Colonic mucosa (tissue), 4 donors: ENCODE data around the gene PHF12. TPM values are rescaled to one million over a fixed set of nuclear protein-coding genes. Genes with fewer than 3 reads are reported as not detected.

ENCODE experiments used
- DNase-seq: peaks from one replicate; pipeline ENCODE4 v3.0.0-alpha.2; 2020
- H3K27ac ChIP-seq: fragments of 200-600 bp; one replicate; pipeline ENCODE4 v1.8.0; 2021
- H3K27me3 ChIP-seq: fragments of 200-600 bp; one replicate; pipeline ENCODE4 v1.8.0; 2021
- H3K36me3 ChIP-seq: fragments of 200-600 bp; one replicate; pipeline ENCODE4 v1.8.0; 2021
- H3K4me1 ChIP-seq: fragments of 200-600 bp; one replicate; pipeline ENCODE4 v1.8.0; 2021; ENCODE audit warnings: mild to moderate bottlenecking
- H3K4me3 ChIP-seq: fragments of 200-600 bp; one replicate; pipeline ENCODE4 v1.8.0; 2021
- H3K9ac ChIP-seq, 2 donors: one replicate each; pipeline ENCODE4 v1.7.0; 2013; ENCODE audit warnings: control low read depth in 2 of 2, low read depth in 2 of 2, low read length in 2 of 2
- H3K9me3 ChIP-seq: fragments of 200-600 bp; one replicate; pipeline ENCODE4 v1.8.0; 2021
- CTCF ChIP-seq: fragments of 200-600 bp; IDR thresholded peaks from one replicate; pipeline ENCODE4 v1.8.0; 2022; ENCODE audit warnings: antibody characterized with exemption, mild to moderate bottlenecking
- intact Hi-C: fragments of 100-400 bp; cut with DNase I; formaldehyde crosslinking; loops from one replicate; pipeline ENCODE4 v1.14.1; 2022
- total RNA-seq, 2 donors: library from RNA; stranded (reverse); fragmentation: NEBNext Ultra II Directional in 1 of 2; extraction: Animal tissue kit (Norgen Biotek cat#: 25700) in 1 of 2; gene quantifications; one replicate each; pipeline ENCODE4 v1.2.1, GENCODE V29; 2021
- donor health status: healthy.
- donor health status: DM: no; HTN: no; CAD: no.
- donor health status: DM: no; HTN: no; CAD: no.

PHF12 gene
- total RNA-seq = 10 to 100 TPM; 37.7 to 42.2 TPM

GRCh38 chr17:28951428-28951990, at the start of gene PHF12:
Gene PHF12, minus strand, starts transcription at chr17:28951518. Its CDS starts 558 bp downstream, at chr17:28950960.
- H3K27me3 ChIP-seq = no peaks in the 10 kb centered on the region
- peak; percentile 99 for DNase-seq
- peak within 1 kb of the TSS; percentile 91 for H3K4me3 ChIP-seq
- peak within 1 kb of the TSS; percentile 98 for H3K27ac ChIP-seq
- no peaks in the 10 kb centered on the region for H3K36me3 ChIP-seq
- H3K9me3 ChIP-seq = no peaks in the 10 kb centered on the region
- no peak for TF ChIP-seq CTCF
- H3K4me1 ChIP-seq = no peaks in the 10 kb centered on the region
- intact Hi-C loops = no loop called here
- H3K9ac ChIP-seq = peak within 1 kb of the TSS; percentile 93 to 94

- Histone ChIP-seq H3K4me1 (no peaks in the 10 kb centered on the region), H3K27ac (no peak overlapping the region), H3K36me3 (no peaks in the 10 kb centered on the region), H3K4me3 (no peak overlapping the region), H3K27me3 (peaks cover 26% of the 10 kb centered on the region), H3K9ac (no peak overlapping the region), H3K9me3 (no peaks in the 10 kb centered on the region)
- no peak for DNase-seq
- no peak for TF ChIP-seq CTCF
- intact Hi-C loops = no loop called here
Observed at GRCh38 chr17:29000973-29001372, 49.7 kb upstream of the PHF12 start.

GRCh38 chr17:28999206-28999605, 47.9 kb upstream of the PHF12 start:
- H3K9ac ChIP-seq = no peak overlapping the region
- no peaks in the 10 kb centered on the region for H3K4me1 ChIP-seq
- DNase-seq = no peak
- no peak overlapping the region for H3K4me3 ChIP-seq
- H3K36me3 ChIP-seq = no peaks in the 10 kb centered on the region
- no peak for TF ChIP-seq CTCF
- H3K27ac ChIP-seq = no peak overlapping the region
- H3K9me3 ChIP-seq = no peaks in the 10 kb centered on the region
- H3K27me3 ChIP-seq = peaks cover 12% of the 10 kb centered on the region
- intact Hi-C loops = no loop called here

- no peaks in the 10 kb centered on the region for H3K36me3 ChIP-seq
- no peaks in the 10 kb centered on the region for H3K4me1 ChIP-seq
- DNase-seq = no peak
- no peaks in the 10 kb centered on the region for H3K27me3 ChIP-seq
- H3K9ac ChIP-seq = no peak overlapping the region
- no peak for TF ChIP-seq CTCF
- H3K9me3 ChIP-seq = no peaks in the 10 kb centered on the region
- intact Hi-C loops = no loop called here
- H3K4me3 ChIP-seq = no peak overlapping the region
- no peak overlapping the region for H3K27ac ChIP-seq
Observed at GRCh38 chr17:28997806-28998205, 46.5 kb upstream of the PHF12 start.

- H3K36me3 ChIP-seq = no peaks in the 10 kb centered on the region
- no peaks in the 10 kb centered on the region for H3K27me3 ChIP-seq
- H3K4me1 ChIP-seq = no peaks in the 10 kb centered on the region
- no peak overlapping the region for H3K27ac ChIP-seq
- intact Hi-C loops = no loop called here
- H3K9ac ChIP-seq = no peak overlapping the region
- DNase-seq = no peak
- TF ChIP-seq CTCF = no peak
- H3K9me3 ChIP-seq = no peaks in the 10 kb centered on the region
- no peak overlapping the region for H3K4me3 ChIP-seq
Observed at GRCh38 chr17:28996554-28997096, 45.3 kb upstream of the PHF12 start.
